Activated CD4-positive, CD25-positive, alpha-beta regulatory T cell treated with anti-CD3 and anti-CD28 coated beads, Interleukin-2, amount 50 U/mL, for 72 hours (primary cell): ENCODE data around the gene SLX9.
"Not testable (repeated sequence)": the region's sequence is repeated elsewhere in the genome, so short reads cannot be mapped to it uniquely, and the experiment has no call there.

ENCODE experiments used
- DNase-seq: peaks from one replicate; pipeline ENCODE4 v3.0.0; 2021

Gene SLX9

DNA sequence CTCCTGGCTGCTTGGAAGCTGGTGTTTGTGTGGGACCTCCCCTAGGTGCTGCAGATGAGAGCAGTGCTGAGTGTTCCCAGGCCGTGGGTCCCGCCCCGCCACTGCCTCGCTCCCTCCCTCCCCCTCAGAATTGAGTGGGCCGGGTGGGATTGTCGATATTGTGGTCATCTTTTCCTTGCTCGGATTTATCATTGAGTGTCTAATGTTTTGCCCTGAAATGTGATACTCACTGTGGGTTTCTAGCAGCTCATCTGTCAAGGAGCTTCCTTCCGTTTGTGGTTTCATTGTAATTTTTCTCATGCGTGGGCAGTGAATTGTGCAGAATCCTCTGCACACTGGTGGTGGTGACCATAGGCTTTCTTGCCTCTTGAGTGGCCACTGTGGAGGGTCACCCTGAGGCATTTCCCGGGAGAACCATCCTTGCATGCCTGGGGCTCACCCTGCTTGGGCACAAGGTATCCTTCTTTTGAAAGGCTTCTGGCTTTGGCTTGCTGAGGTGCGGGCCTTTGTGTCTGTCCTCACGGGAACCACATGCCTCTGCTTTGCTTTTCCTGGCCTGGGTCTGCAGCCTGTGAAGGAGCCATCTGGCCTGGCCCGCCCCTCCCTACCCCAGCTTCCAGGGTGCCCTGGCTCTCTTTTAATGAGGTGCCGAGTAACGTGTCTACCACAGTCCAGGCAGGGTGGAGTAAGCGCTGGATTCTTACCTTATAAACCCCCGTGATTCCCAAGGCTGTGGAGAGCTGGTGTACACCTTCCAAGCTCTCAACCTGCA is 25.6 kb downstream of the SLX9 start:
- DNase-seq, result no peak

DNA sequence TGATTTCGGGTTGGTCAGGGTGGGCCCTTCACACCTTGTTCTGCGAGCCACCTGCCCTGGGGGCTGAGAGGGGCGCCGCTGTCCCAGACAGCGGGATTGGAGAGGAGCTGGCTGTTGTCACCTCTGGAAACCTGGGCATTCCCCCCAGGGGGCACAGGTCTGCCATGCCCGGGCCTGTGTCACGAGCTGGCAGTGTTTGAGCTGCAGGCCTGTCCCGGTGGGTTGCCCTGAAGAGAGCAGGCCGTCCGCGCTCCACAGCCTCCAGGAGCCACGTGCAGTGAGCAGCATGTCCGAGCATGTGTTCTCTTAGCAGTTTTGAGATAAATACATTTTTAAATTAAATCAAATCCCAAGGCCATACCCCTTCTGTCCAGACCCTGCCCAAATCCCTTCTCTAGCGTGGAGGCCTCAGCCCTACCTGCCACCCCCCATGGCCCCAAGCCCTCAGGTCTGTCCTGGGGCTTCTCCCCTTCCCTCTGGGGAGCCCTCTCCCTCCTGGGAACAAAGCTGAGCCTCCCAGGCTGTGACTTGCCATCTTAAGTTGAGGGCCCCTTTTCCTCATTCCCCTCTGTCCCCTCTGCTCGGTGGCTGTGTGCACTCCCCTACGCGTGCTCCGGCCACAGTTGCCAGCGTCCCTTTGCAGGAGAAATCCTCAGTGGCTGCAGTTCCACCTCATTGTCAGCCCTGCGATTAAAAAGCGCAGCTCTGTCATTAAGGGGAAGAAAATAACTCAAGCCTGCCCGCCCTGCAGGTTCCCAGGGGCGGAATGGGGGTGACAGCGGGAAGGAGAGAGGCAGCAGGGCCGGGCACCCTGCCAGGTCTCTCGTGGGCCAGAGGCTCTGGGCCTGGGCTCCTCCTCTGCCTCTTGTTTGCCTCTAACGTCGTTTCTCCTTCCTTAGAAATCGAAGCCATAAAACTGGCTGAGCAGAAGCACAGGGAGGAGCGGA is 26.6 kb downstream of the SLX9 start:
- no peak for DNase-seq

GRCh38 chr21:44967082-44968047 is 27.5 kb downstream of the SLX9 start:
- no peak for DNase-seq

- no peak for DNase-seq
Measured at GRCh38 chr21:44969066-44969670, 29.3 kb downstream of the SLX9 start.

DNA sequence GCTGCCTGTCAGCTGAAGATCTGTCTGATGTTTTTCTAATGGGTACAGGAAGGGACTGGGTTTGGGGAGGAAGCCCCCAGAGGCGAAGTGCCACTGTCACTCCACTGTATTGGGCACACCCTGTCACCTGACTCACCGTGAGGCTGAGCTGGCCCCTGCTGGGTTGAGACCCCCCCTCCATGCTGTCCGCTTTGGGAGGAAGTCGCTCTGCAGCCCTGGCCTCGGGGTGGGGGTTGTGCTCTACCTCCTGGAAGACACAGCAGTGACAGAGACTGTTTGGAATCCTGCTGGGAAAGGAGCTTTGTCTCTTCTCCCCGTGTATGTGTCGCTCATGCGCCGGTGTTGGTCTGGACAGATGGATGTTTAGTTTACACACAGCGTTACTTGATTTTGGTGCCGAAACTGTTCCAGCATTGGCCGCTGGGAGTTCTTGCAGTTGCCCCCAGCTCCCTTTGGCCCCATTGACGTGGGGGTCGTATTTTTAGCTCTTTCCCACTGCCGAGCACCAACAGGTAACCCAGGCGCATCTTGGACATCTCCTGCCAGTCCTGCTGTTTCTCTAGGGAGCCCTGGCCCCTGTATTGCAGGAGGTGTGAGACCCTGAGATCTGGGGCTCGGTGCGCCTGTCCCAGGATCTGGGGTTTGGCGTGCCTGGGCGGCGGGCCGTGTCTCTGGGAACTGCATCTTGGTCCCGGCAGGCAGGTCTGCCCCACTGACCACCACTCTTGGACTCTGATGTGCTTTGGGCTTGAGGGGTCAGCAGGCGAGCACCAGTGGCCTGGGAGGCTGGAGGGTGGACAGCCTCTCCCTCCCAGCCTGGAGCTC is 30.3 kb downstream of the SLX9 start:
- DNase-seq, result no peak

GRCh38 chr21:44970766-44971671 is 31.2 kb downstream of the SLX9 start:
- no peak for DNase-seq

DNA sequence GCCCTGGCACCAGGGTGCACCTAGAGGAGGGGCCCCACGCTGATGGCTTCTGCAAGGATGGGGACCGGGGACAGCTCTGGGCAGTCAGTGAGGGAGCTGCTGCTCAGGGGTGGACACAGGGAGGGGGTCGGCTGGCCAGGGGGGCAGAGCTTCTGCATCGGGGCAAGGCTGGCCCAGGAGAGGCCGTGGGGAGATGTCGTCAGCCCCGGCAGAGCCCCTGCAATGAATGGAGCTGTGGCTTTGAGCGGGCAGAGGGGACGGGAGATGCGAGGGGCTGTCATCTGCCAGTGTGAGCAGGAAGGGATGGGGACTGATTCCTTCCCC is 31.8 kb downstream of the SLX9 start:
- DNase-seq, result no peak

DNA sequence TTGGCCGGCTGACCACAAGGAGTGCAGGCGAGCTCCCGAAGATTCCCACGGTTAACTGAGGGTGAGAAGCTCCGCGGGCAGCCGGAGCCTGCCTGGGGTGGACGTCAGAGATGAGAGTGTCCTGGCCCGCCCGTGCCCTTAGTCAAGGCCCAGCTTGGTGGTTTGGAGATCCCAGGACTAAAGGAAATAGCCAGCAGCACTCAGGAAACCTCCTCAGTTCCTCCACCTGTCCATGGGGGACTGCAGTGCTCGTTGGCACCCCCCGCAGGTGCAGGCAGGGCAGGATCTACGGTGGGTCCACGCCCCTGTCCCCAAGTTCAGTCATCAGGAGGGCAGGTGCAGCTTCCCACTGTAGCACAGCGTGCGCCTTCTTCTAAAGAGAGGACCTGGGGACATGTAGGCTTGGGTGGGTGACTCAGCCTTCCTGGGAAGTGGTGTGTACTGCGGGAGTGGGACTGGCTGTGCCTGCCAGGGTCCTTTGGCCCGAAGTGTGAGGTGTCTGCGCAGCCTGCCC is 32.5 kb downstream of the SLX9 start:
- no peak for DNase-seq

GRCh38 chr21:44972821-44973220 is 33.0 kb downstream of the SLX9 start:
- no peak for DNase-seq

DNA sequence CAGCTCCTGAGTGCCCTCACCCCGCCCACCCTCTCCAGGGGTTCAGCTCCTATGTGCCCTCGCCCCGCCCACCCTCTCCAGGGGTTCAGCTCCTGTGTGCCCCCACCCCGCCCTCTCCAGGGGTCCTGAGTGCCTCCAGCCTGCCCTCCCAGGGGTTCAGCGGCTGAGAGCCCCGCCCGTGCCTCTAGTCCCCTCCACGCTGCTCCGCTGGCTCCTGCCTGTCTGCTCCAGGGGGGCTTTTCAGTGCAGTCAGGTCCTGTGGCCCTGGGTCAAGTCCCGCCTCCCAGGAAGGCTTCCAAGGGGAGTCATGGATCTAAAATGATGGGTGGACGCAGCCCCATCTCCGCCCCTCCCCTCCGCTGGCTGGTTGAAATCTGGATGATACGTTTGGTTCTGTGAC is 33.8 kb downstream of the SLX9 start:
- DNase-seq, result no peak

DNA sequence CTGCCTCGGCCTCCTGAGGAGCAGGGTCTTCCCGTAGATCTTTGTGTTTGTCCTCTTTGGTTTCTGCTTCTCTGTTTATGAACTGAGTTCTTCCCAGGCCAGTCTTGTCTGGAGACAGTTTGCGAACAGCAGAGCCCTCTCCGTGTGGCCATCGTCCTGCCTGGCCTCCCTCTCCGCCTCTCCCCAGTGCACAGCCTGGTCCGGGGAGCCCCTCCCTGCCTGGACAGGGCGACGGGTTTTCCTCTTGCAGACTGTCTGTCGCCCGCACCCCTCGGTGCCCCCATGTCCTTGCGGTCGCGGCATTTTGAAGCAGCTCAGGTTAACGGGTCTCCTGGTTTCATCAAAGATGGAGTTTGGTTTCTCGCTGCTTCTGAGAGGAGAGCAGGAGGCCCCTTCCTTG is 34.8 kb downstream of the SLX9 start:
- DNase-seq, result no peak

DNA sequence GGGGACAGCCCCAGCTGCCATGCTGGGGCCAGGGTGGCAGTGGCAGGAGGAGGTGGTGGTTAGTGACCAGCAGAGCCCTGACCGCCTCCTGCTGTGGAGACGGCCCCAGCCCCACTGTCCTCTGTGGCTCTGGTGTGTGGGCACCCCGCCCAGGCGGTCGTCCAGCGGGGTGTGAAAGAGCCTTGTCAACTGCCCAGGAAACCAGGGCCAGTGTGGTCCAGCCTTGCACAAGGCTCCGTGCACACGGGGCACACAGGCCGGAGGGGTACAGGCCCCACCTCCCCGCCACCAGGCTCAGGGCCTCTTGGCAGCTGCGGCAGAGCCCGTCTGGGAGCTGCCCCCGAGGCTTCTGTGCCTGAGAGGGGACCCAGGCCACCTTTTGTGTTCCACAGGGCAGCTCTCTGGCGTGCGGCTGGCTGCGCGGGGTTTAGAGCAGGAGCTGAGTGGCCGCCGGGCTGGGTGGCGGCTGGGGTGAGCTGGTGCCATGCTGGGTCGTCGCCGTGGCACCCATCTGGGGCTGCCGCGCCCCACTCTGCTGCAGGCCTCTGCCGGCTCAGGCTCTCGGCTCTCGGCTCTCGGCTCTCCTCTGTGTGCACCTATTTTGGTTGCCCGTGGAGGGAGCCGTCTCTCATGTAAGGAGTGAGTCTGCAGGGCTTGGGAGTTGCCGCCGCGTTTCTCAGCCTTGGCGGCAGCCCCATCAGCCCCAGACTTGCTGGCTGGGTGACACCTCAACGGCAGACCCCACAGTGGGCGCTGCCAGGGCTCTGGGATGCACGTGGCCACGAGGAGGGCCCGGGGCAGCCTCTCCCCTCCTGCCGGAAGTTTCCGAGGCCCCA is 36.1 kb downstream of the SLX9 start:
- no peak for DNase-seq

DNA sequence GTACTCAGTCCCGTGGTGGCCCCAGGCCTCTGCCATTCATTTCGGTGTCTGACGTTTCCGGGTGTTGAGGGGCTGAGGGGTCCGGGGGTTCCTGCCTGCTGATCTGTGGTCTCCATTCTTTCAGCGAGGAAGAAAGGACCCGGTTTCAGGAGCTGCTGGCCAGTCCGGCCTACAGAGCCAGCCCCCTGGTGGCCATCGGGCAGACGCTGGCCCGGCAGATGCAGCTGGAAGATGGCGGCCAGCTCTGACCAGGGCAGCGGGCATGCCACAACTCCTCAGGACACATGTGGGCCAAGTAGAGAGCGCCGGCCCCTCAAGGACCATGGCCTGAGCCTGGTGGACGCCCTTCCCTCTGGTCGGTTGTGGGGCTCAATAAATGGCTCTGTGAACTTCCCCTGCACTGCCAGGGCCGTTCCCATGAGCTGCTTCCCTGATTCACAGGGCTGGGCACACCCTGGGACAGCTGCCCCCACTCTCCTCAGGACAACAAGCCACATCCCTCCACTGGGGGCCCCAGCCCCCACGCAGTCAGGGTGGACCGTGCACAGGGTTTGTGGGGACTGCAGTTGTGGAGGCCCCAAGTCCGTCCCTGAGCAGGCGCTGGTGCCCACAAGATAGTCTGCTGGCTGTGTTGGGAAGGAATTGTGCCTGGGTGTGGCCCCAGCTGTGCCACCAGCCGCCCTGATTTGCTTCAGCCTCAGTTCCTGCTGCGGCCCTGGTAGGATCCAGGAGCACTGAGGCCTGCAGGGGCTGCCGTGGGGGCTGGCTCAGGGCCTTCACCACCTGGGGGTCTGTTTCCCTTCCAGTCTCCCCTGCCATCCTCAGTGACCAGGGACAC is 36.9 kb downstream of the SLX9 start:
- DNase-seq, result not testable (repeated sequence)

- DNase-seq, result no peak
Measured at GRCh38 chr21:44977616-44978340, 37.9 kb downstream of the SLX9 start.

GRCh38 chr21:44979687-44980561 is 40.1 kb downstream of the SLX9 start:
- no peak for DNase-seq
